ENCODE data around the gene DYNC1H1. TPM values are rescaled to one million over a fixed set of nuclear protein-coding genes. Genes with fewer than 3 reads are reported as not detected.

The DYNC1H1 gene
- total RNA-seq, 4 donors from 2014 or later, result 486 to 737 (median 718) TPM

GRCh38 chr14:102088012-102088792 lies 123.8 kb downstream of the DYNC1H1 start:
- peak; percentile 20 to 28 for DNase-seq
- H3K4me1 ChIP-seq, result peaks cover 26 to 33% of the 10 kb centered on the region in 2 donors
- H3K36me3 ChIP-seq, result peaks cover 0 to 26% of the 10 kb centered on the region in 2 donors
- H3K27me3 ChIP-seq, result no peaks in the 10 kb centered on the region
- H3K27ac ChIP-seq, result peak overlapping the region; percentile 96 to 99 (median 98)
- TF ChIP-seq POLR2A (IDR thresholded peaks at IDR 0.05) (peak in 1 of 2 donors; percentile 6), CTCF (IDR thresholded peaks at IDR 0.05 in 4 of 5, conservative IDR thresholded peaks at IDR 0.05 in 1 of 5) (no peak)
- in situ Hi-C loops (cut with MboI; ENCODE audit: low sequenced_read_pairs in 4 of 4), result loop anchor here in 1 of 4 donors (25.0 kb wide), 1 partner anchor 376 kb away; no protein-coding TSS in a partner anchor
- intact Hi-C loops (cut with DNase I; ENCODE audit: low total_unique reads), result no loop called here
- no peaks in the 10 kb centered on the region for H3K9me3 ChIP-seq
- peak overlapping the region; percentile 72 to 92 (median 74) for H3K4me3 ChIP-seq
- ATAC-seq, result no peak

GRCh38 chr14:102089621-102090343 lies 125.4 kb downstream of the DYNC1H1 start:
- Histone ChIP-seq H3K27ac (no peak overlapping the region), H3K4me1 (peaks cover 17 to 18% of the 10 kb centered on the region in 2 donors), H3K27me3 (no peaks in the 10 kb centered on the region), H3K4me3 (no peak overlapping the region), H3K9me3 (no peaks in the 10 kb centered on the region), H3K36me3 (peaks cover 0 to 11% of the 10 kb centered on the region in 2 donors)
- DNase-seq (no peak), ATAC-seq (no peak)
- TF ChIP-seq CTCF (IDR thresholded peaks at IDR 0.05 in 4 of 5, conservative IDR thresholded peaks at IDR 0.05 in 1 of 5), result no peak
- TF ChIP-seq POLR2A (IDR thresholded peaks at IDR 0.05), result no peak
- intact Hi-C loops (cut with DNase I; ENCODE audit: low total_unique reads) (no loop called here), in situ Hi-C loops (cut with MboI; ENCODE audit: low sequenced_read_pairs in 4 of 4) (loop anchor here (10.0 to 25.0 kb wide), 3 partner anchors 45 to 377 kb away; partner anchors contain the start of gene DYNC1H1 (in 1 of the 4))

GRCh38 chr14:102090713-102091112 lies 126.3 kb downstream of the DYNC1H1 start:
- H3K4me1 ChIP-seq, result peaks cover 8 to 9% of the 10 kb centered on the region in 2 donors
- in situ Hi-C loops (cut with MboI; ENCODE audit: low sequenced_read_pairs in 4 of 4) (loop anchor here (10.0 to 25.0 kb wide), 3 partner anchors 46 to 378 kb away; partner anchors contain the start of gene DYNC1H1 (in 1 of the 4)), intact Hi-C loops (cut with DNase I; ENCODE audit: low total_unique reads) (no loop called here)
- H3K36me3 ChIP-seq, result peaks cover 0 to 1% of the 10 kb centered on the region in 2 donors
- DNase-seq (no peak), ATAC-seq (no peak)
- TF ChIP-seq CTCF (IDR thresholded peaks at IDR 0.05 in 4 of 5, conservative IDR thresholded peaks at IDR 0.05 in 1 of 5) (no peak), POLR2A (IDR thresholded peaks at IDR 0.05) (no peak)
- no peak overlapping the region for H3K4me3 ChIP-seq
- H3K27me3 ChIP-seq, result no peaks in the 10 kb centered on the region
- no peak overlapping the region for H3K27ac ChIP-seq
- no peaks in the 10 kb centered on the region for H3K9me3 ChIP-seq

GRCh38 chr14:102092806-102093205 lies 128.4 kb downstream of the DYNC1H1 start:
- in situ Hi-C loops (cut with MboI; ENCODE audit: low sequenced_read_pairs in 4 of 4), result loop anchor here (10.0 to 25.0 kb wide), 3 partner anchors 48 to 381 kb away; partner anchors contain the start of gene DYNC1H1 (in 1 of the 4)
- H3K27me3 ChIP-seq, result no peaks in the 10 kb centered on the region
- intact Hi-C loops (cut with DNase I; ENCODE audit: low total_unique reads), result no loop called here
- H3K9me3 ChIP-seq, result no peaks in the 10 kb centered on the region
- H3K4me3 ChIP-seq, result no peak overlapping the region
- H3K4me1 ChIP-seq, result peaks cover 12% of the 10 kb centered on the region in 2 donors
- DNase-seq, result no peak
- TF ChIP-seq POLR2A (IDR thresholded peaks at IDR 0.05) (no peak), CTCF (IDR thresholded peaks at IDR 0.05 in 4 of 5, conservative IDR thresholded peaks at IDR 0.05 in 1 of 5) (no peak)
- ATAC-seq, result no peak
- no peak overlapping the region for H3K27ac ChIP-seq
- H3K36me3 ChIP-seq, result no peaks in the 10 kb centered on the region
